HEK293 (cell line): ENCODE measurements around the gene GARIN5B.

ENCODE experiments used
- CTCF ChIA-PET: fragments of 350-600 bp; formaldehyde crosslinking; extraction: SDS; loops from one replicate; lab custom pipeline; 2021; ENCODE audit warnings: antibody characterized with exemption; lab: Yijun Ruan, JAX
- POLR2A ChIA-PET: fragments of 300-600 bp; formaldehyde crosslinking; extraction: SDS; loops from one replicate; lab custom pipeline; 2020; ENCODE audit warnings: antibody characterized with exemption, inconsistent platforms; lab: Yijun Ruan, JAX
- H3K27ac ChIP-seq: fragments of 200-500 bp; sonication (Bioruptor generic); 2 replicates; pipeline ENCODE4 v1.5.1; 2014; ENCODE audit warnings: low read depth, low read length, control low read depth, inconsistent platforms; ENCODE audit errors: extremely low read depth
- H3K36me3 ChIP-seq, 2 experiments: fragments of 200-500 bp in 1 of 2; sonication (Bioruptor generic) in 1 of 2; 1 replicate in 1 of 2; 2 replicates in 1 of 2; pipeline ENCODE4 v1.5.1; 2014 to 2017; ENCODE audit warnings: inconsistent platforms in 2 of 2, low read length in 2 of 2; ENCODE audit not compliant: control insufficient read depth in 2 of 2, insufficient read depth in 1 of 2
- H3K4me1 ChIP-seq: fragments of 200-500 bp; sonication (Bioruptor generic); 2 replicates; pipeline ENCODE4 v1.5.1; 2014; ENCODE audit warnings: mild to moderate bottlenecking, low read length, inconsistent platforms; ENCODE audit not compliant: control insufficient read depth, insufficient read depth
- H3K4me3 ChIP-seq: 2 replicates; pipeline ENCODE4 v1.5.1; 2011; ENCODE audit warnings: low read depth, mild to moderate bottlenecking, control low read depth, low read length, moderate library complexity
- H3K9me3 ChIP-seq: fragments of 200-500 bp; sonication (Bioruptor generic); 2 replicates; pipeline ENCODE4 v1.5.1; 2014; ENCODE audit warnings: low read depth, low read length, inconsistent platforms; ENCODE audit not compliant: control insufficient read depth, insufficient read depth
- GFI1B ChIP-seq: fragments of 450-650 bp; formaldehyde crosslinking; IDR thresholded peaks from 2 replicates; pipeline ENCODE4 v1.5.1; 2016; ENCODE audit warnings: missing biosample characterization, missing genetic modification characterization
- GLIS1 ChIP-seq: fragments of 450-650 bp; formaldehyde crosslinking; IDR thresholded peaks from 2 replicates; pipeline ENCODE4 v1.5.1; 2016; ENCODE audit warnings: missing biosample characterization, missing genetic modification characterization
- ZBTB7A ChIP-seq: fragments of 450-650 bp; formaldehyde crosslinking; IDR thresholded peaks from 2 replicates; pipeline ENCODE4 v1.5.1; 2016; ENCODE audit warnings: low read depth, missing biosample characterization, missing genetic modification characterization
- ZFP3 ChIP-seq: fragments of 450-650 bp; formaldehyde crosslinking; IDR thresholded peaks from 2 replicates; pipeline ENCODE4 v1.5.1; 2016; ENCODE audit warnings: low read depth, missing biosample characterization, missing genetic modification characterization
- ZFP69B ChIP-seq: fragments of 450-650 bp; formaldehyde crosslinking; IDR thresholded peaks from 2 replicates; pipeline ENCODE4 v1.5.1; 2016; ENCODE audit warnings: missing biosample characterization, missing genetic modification characterization
- ZNF221 ChIP-seq: fragments of 450-650 bp; formaldehyde crosslinking; IDR thresholded peaks from 2 replicates; pipeline ENCODE4 v1.5.1; 2017; ENCODE audit warnings: missing biosample characterization, missing genetic modification characterization, borderline replicate concordance
- ZNF248 ChIP-seq: fragments of 450-650 bp; formaldehyde crosslinking; IDR thresholded peaks from 2 replicates; pipeline ENCODE4 v1.5.1; 2017; ENCODE audit warnings: missing biosample characterization, missing genetic modification characterization
- ZNF341 ChIP-seq: fragments of 450-650 bp; formaldehyde crosslinking; IDR thresholded peaks from 2 replicates; pipeline ENCODE4; 2016; ENCODE audit warnings: low read depth, missing biosample characterization, missing genetic modification characterization
- ZNF366 ChIP-seq: fragments of 450-650 bp; formaldehyde crosslinking; conservative IDR thresholded peaks from 2 replicates; pipeline ENCODE4 v1.5.1; 2016; ENCODE audit warnings: missing biosample characterization, missing genetic modification characterization
- ZNF416 ChIP-seq: fragments of 450-650 bp; formaldehyde crosslinking; IDR thresholded peaks from 2 replicates; pipeline ENCODE4 v1.5.1; 2016; ENCODE audit warnings: missing biosample characterization, missing genetic modification characterization
- ZNF555 ChIP-seq: fragments of 450-650 bp; formaldehyde crosslinking; conservative IDR thresholded peaks from 2 replicates; pipeline ENCODE4 v1.5.1; 2017; ENCODE audit warnings: missing biosample characterization, mild to moderate bottlenecking, missing genetic modification characterization, inconsistent platforms
- ZNF623 ChIP-seq: fragments of 450-650 bp; formaldehyde crosslinking; IDR thresholded peaks from 2 replicates; pipeline ENCODE4 v1.5.1; 2016; ENCODE audit warnings: missing biosample characterization, missing genetic modification characterization
- ZNF670 ChIP-seq: fragments of 450-650 bp; formaldehyde crosslinking; IDR thresholded peaks from 2 replicates; pipeline ENCODE4 v1.5.1; 2016; ENCODE audit warnings: missing biosample characterization, missing genetic modification characterization, low read depth
- ZNF785 ChIP-seq: fragments of 450-650 bp; formaldehyde crosslinking; IDR thresholded peaks from 2 replicates; pipeline ENCODE4 v1.5.1; 2016; ENCODE audit warnings: missing biosample characterization, missing genetic modification characterization
- TF ChIP-seq, protein P1 (sequence below): fragments of 450-650 bp; formaldehyde crosslinking; IDR thresholded peaks from 2 replicates; pipeline ENCODE4 v1.5.1; 2016; ENCODE audit warnings: missing biosample characterization, missing genetic modification characterization
- TF ChIP-seq, protein P2 (sequence below): fragments of 450-650 bp; formaldehyde crosslinking; optimal IDR thresholded peaks from 2 replicates; pipeline ENCODE3; 2016; ENCODE audit warnings: missing biosample characterization, mild to moderate bottlenecking, missing genetic modification characterization
- TF ChIP-seq, protein P3 (sequence below): fragments of 450-650 bp; IDR thresholded peaks from 2 replicates; pipeline ENCODE4 v1.5.1; 2018; ENCODE audit warnings: missing biosample characterization, mild to moderate bottlenecking, missing genetic modification characterization
- TF ChIP-seq, protein P4 (sequence below): fragments of 450-650 bp; formaldehyde crosslinking; IDR thresholded peaks from 2 replicates; pipeline ENCODE4 v1.5.1; 2016; ENCODE audit warnings: missing biosample characterization, missing genetic modification characterization

The GARIN5B gene

DNA sequence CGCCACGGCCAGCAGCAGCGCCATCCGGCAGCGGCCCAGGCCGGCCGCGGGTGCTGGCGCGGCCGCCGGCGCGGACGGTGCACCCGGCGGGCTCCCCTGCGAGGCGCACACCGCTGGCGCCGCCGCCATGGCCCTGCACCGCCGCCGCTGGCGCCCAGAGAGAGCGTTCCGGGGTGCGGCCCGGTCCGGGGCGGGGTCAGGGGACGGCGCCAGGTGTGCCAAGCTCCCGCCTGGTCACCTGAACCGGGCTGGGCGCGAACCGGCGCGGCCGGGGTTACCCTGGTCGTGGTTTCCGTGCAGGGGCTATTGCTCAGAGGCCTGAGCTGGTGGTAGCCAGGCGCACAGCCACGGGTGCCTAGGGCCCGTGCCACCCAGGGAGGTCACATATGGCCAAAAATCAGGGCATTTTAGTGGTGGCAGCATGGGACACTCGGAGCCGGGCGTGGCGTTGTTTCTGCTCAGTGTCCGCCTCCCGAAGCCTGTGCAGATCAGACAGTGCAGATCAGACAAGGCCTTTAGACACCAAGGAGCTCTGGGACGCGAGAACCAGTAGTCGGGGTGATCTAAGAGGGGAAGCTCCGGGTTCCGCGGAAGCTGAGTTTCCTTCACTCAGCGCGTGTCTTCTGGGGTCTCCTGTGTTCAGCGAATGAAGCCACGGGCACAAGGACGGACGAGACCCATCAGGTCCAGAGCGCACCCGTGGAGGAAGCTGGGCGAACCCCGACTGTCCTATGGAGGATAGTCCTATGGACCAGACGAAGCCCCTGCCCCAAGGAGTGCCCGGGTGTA, 21.3 kb upstream of the GARIN5B start, which contains the start of gene TMEM238:
Gene TMEM238 (minus strand): TSS at position 162 of the 789 bp plus-strand sequence. CDS start 33 bp downstream, at position 129.
- Histone ChIP-seq H3K9me3 (no peaks in the 10 kb centered on the region), H3K4me3 (peak within 1 kb of the TSS; percentile 66)
- CTCF ChIA-PET: interaction anchor here (0.6 to 3.2 kb wide), 9 partner anchors 56 to 323 kb away, joined by 3 to 23 read pairs (median 3); no protein-coding TSS in a partner anchor
- no peak for TF ChIP-seq ZNF623 (tag by site-specific recombination)
- TF ChIP-seq ZBTB7A (tag by site-specific recombination): no peak
- TF ChIP-seq ZFP69B (tag by site-specific recombination): no peak
- no peak for TF ChIP-seq ZNF785
- TF ChIP-seq, protein P1, sequence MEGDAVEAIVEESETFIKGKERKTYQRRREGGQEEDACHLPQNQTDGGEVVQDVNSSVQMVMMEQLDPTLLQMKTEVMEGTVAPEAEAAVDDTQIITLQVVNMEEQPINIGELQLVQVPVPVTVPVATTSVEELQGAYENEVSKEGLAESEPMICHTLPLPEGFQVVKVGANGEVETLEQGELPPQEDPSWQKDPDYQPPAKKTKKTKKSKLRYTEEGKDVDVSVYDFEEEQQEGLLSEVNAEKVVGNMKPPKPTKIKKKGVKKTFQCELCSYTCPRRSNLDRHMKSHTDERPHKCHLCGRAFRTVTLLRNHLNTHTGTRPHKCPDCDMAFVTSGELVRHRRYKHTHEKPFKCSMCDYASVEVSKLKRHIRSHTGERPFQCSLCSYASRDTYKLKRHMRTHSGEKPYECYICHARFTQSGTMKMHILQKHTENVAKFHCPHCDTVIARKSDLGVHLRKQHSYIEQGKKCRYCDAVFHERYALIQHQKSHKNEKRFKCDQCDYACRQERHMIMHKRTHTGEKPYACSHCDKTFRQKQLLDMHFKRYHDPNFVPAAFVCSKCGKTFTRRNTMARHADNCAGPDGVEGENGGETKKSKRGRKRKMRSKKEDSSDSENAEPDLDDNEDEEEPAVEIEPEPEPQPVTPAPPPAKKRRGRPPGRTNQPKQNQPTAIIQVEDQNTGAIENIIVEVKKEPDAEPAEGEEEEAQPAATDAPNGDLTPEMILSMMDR (tag by site-specific recombination): no peak
- no peak for TF ChIP-seq ZNF555 (tag by site-specific recombination)
- no peak for TF ChIP-seq ZFP3 (tag by site-specific recombination)
- TF ChIP-seq, protein P2, sequence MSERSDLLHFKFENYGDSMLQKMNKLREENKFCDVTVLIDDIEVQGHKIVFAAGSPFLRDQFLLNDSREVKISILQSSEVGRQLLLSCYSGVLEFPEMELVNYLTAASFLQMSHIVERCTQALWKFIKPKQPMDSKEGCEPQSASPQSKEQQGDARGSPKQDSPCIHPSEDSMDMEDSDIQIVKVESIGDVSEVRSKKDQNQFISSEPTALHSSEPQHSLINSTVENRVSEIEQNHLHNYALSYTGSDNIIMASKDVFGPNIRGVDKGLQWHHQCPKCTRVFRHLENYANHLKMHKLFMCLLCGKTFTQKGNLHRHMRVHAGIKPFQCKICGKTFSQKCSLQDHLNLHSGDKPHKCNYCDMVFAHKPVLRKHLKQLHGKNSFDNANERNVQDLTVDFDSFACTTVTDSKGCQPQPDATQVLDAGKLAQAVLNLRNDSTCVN (tag by site-specific recombination): no peak
- TF ChIP-seq, protein P3, sequence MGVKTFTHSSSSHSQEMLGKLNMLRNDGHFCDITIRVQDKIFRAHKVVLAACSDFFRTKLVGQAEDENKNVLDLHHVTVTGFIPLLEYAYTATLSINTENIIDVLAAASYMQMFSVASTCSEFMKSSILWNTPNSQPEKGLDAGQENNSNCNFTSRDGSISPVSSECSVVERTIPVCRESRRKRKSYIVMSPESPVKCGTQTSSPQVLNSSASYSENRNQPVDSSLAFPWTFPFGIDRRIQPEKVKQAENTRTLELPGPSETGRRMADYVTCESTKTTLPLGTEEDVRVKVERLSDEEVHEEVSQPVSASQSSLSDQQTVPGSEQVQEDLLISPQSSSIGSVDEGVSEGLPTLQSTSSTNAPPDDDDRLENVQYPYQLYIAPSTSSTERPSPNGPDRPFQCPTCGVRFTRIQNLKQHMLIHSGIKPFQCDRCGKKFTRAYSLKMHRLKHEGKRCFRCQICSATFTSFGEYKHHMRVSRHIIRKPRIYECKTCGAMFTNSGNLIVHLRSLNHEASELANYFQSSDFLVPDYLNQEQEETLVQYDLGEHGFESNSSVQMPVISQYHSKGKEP: no peak
- TF ChIP-seq GFI1B (tag by site-specific recombination): no peak
- TF ChIP-seq, all 188 proteins: peak for 0
- Histone ChIP-seq H3K27ac (peak within 1 kb of the TSS; percentile 84), H3K4me1 (peaks cover 18% of the 10 kb centered on the region), H3K36me3 (peaks cover 8 to 31% of the 10 kb centered on the region in 2 experiments; a peak in 2 of 3 replicates)
- POLR2A ChIA-PET: interaction anchor here (0.6 to 7.3 kb wide), 12 partner anchors 12 to 304 kb away, joined by 3 to 62 read pairs (median 4); partner anchors contain the start of genes FIZ1, ISOC2, KMT5C and UBE2S

DNA sequence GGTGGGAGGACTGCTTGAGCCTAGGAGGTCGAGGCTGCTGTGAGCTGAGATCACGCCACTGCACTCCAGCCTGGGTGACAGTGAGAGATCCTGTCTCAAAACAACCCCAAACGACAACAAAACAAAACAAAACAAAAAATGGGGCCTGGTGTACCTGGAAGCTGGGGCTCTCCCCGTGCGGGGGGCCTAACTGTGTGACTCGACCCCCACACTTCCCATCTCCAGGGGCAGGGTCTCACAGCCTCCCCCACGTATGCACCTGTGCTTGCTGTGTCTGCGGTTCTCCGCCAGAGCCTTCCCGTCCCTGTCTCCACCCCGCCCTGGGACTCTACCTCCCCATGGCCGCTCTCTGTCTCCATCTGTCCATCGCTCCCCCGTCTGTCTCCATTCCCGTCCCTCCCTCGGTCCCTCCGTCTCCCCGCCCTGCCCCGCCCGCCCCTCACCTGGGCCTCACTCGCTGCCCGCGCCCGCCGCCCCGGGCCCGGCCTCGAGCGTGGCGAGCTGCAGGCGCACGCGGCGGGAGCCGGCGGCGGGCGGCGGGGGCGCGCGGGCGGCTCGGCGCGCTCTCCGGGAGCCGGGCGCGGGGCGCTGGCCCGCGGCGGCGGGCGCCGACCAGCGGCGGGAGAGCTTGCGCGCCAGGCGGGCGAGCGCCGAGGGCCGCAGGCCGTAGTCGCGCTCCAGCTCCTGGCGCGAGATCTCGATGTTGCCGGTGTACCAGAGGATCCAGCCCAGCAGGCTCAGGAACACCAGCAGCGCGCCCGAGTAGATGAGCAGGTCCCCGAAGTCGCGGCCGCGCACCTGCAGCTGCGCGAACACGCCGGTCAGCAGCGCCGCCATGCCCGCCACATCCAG, 20.4 kb upstream of the GARIN5B start:
- Histone ChIP-seq H3K36me3 (peaks cover 3 to 23% of the 10 kb centered on the region in 2 experiments; a peak in 2 of 3 replicates), H3K4me1 (peaks cover 15% of the 10 kb centered on the region), H3K4me3 (peak overlapping the region; percentile 25), H3K9me3 (no peaks in the 10 kb centered on the region), H3K27ac (no peak overlapping the region; the same call in 1 of the 2 replicates)
- CTCF ChIA-PET: interaction anchor here (0.6 to 3.2 kb wide), 9 partner anchors 56 to 295 kb away, joined by 3 to 23 read pairs (median 4); no protein-coding TSS in a partner anchor
- POLR2A ChIA-PET: interaction anchor here (0.6 to 2.0 kb wide), 8 partner anchors 11 to 241 kb away, joined by 3 to 15 read pairs (median 4); partner anchors contain the start of genes KMT5C, UBE2S and ZNF784
- TF ChIP-seq ZNF248 (tag by site-specific recombination) (no peak), GLIS1 (tag by site-specific recombination) (no peak), ZNF221 (tag by site-specific recombination) (no peak), ZNF416 (tag by site-specific recombination) (no peak), ZNF670 (no peak), ZNF623 (tag by site-specific recombination) (no peak), ZNF366 (tag by site-specific recombination) (no peak), ZNF341 (tag by site-specific recombination) (no peak)
- TF ChIP-seq, protein P4, sequence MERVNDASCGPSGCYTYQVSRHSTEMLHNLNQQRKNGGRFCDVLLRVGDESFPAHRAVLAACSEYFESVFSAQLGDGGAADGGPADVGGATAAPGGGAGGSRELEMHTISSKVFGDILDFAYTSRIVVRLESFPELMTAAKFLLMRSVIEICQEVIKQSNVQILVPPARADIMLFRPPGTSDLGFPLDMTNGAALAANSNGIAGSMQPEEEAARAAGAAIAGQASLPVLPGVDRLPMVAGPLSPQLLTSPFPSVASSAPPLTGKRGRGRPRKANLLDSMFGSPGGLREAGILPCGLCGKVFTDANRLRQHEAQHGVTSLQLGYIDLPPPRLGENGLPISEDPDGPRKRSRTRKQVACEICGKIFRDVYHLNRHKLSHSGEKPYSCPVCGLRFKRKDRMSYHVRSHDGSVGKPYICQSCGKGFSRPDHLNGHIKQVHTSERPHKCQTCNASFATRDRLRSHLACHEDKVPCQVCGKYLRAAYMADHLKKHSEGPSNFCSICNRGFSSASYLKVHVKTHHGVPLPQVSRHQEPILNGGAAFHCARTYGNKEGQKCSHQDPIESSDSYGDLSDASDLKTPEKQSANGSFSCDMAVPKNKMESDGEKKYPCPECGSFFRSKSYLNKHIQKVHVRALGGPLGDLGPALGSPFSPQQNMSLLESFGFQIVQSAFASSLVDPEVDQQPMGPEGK (tag by site-specific recombination): no peak
